Activated CD4-positive, CD25-positive, alpha-beta regulatory T cell treated with anti-CD3 and anti-CD28 coated beads, Interleukin-2, amount 50 U/mL, for 72 hours (primary cell): ENCODE data around the gene TFDP1.

Experiments used
- DNase-seq: peaks from one replicate; pipeline ENCODE4 v3.0.0; 2021

Gene TFDP1, protein sequence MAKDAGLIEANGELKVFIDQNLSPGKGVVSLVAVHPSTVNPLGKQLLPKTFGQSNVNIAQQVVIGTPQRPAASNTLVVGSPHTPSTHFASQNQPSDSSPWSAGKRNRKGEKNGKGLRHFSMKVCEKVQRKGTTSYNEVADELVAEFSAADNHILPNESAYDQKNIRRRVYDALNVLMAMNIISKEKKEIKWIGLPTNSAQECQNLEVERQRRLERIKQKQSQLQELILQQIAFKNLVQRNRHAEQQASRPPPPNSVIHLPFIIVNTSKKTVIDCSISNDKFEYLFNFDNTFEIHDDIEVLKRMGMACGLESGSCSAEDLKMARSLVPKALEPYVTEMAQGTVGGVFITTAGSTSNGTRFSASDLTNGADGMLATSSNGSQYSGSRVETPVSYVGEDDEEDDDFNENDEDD

DNA sequence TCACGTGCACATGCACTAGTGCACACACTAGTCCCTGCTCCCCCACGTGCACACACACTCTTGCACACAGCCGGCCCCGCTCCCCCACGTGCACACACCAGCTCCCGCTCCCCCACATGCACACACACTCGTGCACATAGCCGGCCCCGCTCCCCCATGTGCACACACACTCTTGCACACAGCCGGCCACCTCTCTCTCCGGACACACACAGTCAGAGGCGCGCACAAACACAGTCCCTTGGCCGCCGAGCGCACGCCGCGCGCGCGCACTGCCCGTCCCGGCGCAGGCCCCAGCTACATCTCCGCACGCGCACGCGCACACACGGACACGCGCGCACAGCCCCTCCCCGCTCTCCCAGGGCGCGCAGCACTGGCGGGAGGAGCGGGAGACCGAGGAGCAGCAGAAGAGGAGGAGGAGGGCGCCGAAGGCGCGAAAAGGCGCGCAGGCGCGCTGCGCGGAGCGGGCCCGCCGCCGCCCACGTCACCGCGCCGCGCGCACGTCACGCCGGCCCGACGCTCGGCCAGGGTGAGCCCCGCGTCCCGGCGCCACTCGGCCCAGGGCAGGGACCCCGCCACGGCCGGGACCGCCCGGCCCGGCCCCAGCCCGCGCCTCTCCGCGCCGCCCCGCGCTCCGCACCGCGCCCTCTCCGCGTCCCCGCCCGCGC lies at the start of gene TFDP1:
TFDP1 (plus strand) TSS at position 549 of the 665 bp plus-strand sequence. CDS start 1,085 bp downstream, outside the sequence.
- peak; percentile 82 for DNase-seq

DNA sequence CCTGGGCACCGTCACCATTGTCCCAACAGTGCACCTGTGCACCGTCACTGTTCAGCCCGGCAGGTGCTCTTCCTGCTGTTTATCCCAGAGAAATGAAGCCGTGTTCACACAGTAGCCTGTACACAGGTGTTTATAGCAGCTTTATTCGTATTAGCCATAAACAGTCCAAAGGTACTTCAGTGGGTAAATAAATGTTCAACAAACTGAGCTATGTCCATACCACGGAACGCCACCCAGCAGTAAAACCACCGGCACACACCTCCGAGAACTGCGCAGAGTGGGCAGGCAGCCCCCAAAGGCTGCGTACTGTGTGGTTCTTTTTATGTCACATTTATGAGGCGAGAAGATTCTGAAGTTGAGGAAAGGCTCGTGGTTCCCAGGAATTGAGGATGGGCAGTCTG lies 49.2 kb upstream of the TFDP1 start:
- DNase-seq = no peak

DNA sequence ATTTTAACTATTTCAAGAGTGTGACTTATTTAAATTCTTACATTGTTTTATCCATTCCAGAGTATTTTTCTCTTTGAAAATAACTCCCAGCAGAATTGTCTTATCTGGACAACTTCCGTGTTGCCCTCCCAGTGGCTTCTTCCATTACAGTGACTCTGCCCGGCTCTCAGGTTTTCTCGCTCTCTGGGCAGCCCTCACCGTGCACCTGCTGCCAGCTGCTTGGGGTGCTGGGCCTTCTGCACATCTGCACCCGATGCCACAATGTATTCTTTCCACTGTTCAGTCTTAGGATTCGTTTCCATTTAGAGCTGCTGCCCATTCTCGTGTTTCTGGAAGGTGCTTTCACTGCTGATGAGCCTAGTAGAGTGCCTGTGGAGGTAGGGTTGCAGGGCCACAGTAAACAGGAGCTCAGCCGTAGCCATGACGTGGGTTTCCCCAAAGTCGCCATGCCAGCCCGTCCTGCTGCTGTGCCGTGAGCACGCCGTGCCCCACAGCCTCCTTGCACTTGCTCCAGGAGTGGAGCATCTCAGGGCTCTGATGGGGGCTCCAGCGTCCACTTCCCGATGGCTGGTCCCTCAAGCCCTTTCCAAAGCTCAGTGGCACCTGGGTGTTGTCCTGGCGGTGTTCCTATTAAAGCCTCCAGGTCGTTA lies 48.0 kb upstream of the TFDP1 start:
- no peak for DNase-seq

DNA sequence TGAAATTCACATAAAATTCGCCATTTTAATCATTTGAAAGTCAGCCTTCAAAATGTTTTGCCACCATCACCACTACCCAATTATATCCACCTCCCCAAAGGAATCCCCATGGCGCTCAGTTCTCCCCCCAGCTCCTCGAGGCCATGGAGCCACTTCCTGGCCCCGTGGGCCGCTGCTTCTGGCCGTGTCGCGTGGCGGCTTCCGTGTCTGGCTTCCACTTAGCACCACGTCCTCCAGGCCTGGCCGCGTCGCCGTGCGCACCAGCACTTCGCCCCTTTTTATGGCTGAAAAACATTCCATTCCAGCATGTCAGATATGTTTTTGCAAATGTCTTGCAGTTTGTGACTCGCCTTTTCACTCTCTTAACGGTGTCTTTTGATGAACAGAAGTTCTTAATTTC lies 47.3 kb upstream of the TFDP1 start:
- DNase-seq = no peak

DNA sequence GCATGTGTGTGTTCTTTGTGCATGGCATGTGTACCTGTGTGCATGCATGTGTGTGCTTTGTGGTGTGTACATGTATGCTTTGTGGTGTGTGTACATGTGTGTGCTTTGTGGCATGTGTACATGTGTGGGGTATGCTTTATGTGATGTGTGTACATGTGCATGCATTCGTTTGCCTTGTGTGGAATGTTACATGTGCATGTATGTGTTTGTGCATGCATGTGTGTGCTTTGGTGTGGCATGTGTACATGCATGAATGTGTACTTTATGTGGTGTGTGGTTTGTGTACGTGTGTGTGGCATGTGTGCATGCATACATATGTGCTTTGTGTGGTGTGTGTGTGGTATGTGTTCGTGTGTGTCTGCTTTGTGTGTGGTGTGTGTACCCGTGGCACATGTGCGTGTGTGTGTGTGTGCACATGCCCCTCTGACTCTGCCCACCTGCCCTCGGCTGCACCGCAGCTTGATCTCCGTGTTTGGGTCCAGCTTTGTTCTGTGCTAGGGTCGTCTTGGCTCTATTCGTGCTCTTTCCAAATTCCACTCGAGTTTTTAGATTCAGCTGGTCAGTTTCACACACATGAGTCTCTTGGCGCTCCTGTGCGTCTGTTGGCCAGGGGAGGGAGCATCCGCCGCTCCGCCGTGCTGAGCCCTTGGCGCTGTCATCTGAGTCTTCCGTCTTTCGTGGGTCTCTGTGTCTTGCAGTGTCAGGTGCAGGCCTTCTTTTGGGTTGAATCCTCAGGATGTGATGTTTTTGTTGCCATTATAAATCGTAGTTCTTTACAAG lies 46.5 kb upstream of the TFDP1 start:
- DNase-seq = no peak

DNA sequence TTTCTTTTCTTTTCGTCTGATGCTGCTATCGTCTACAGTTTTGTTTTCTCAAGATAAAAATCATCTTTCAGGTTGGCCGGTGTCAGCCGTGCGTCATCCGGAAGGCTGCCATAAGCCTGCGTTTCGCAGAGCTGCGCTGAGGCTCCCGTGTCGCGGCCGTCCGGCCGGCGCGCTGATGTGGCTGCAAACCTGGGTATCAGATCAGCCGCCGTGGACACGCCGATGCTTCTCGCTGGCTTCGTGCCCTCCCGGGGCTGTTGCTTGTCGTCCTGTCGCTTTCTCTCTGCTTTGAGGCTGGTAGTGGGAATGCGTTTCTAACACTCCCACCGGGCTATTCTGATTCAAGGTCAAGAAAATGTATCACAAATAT lies 45.9 kb upstream of the TFDP1 start:
- no peak for DNase-seq

DNA sequence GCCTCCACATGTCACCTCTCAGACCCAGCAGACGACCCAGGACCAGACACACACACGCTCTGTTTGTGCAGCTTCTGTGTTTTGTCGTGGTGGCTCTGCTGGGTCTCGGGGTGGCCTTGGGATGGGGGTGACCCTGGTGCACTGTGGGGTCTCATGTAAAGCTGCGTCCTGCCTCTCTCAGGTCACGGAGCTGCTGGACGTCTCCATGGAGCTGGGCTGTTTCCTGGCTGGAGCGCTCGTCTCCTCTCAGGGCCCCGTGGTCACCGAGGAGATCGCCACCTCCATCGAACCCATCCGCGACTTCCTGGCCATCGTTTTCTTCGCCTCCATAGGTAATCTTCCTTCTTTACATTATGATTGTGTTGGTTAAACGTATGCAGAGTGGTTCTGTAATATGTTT lies 45.4 kb upstream of the TFDP1 start:
- no peak for DNase-seq

DNA sequence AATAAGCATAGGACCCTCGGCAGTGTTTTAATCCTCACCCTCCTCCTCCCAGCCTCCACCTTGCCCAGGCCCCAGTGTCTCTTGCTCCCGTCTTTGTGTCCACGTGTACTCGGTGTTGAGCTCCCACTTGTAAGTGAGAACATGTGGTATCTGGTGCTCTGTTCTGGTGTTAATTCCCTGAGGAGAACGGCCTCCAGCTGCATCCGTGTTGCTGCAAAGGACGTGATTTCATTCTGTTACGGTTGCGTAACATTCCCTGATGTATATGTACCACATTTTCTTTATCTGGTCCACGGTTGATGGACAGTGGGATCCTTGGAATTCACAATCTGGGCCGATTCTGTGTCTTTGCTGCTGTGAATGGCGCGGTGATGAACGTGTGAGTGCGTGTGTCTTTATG lies 44.7 kb upstream of the TFDP1 start:
- no peak for DNase-seq

DNA sequence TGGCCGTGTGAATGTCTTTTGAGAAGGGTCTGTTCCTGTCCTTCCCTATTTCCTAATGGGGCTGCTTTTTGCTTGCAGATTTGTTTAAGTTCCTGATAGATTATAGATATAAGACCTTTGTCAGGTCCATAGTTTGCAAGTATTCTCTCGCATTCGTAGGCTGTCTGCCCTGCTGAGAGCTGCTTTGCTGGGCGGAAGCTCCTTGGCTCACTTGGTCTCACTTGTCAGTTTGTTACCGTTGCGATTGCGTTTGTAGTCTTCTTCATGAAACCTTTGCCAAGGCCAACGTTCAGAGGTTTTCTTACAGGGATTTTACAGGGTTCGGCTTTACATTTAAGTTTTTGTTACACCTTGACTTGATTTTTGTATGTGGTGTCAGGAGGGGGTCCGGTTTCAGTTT lies 44.0 kb upstream of the TFDP1 start:
- no peak for DNase-seq

DNA sequence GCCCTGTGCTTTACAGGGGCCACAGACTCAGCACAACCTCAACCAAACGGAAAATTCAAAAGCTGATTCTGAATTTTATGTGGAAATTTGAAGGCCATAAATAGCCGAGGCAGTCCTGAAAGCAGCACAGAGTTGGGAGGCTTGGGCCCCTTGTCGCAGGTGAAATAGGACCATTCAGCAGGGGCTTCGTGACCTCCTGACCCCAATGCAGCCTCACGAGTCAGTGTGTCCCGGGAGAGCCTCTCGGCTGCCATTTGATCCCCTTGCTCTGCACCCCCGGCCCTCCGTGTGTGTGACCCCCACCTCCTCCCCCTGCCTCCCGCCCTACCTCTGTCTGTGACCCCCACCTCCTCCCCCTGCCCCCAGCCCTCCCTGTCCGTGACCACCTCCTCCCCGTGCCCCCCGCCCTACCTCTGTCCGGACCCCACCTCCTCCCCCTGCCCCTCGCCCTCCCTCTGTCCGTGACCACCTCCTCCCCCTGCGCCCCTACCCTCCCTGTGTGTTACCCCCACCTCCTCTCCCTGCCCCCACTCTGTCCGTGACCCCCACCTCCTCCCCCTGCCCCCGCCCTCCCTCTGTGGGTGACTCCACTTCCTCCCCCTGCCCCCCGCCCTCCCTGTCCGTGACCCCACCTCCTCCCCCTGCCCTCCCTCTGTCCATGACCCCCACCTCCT lies 41.7 kb upstream of the TFDP1 start:
- no peak for DNase-seq

DNA sequence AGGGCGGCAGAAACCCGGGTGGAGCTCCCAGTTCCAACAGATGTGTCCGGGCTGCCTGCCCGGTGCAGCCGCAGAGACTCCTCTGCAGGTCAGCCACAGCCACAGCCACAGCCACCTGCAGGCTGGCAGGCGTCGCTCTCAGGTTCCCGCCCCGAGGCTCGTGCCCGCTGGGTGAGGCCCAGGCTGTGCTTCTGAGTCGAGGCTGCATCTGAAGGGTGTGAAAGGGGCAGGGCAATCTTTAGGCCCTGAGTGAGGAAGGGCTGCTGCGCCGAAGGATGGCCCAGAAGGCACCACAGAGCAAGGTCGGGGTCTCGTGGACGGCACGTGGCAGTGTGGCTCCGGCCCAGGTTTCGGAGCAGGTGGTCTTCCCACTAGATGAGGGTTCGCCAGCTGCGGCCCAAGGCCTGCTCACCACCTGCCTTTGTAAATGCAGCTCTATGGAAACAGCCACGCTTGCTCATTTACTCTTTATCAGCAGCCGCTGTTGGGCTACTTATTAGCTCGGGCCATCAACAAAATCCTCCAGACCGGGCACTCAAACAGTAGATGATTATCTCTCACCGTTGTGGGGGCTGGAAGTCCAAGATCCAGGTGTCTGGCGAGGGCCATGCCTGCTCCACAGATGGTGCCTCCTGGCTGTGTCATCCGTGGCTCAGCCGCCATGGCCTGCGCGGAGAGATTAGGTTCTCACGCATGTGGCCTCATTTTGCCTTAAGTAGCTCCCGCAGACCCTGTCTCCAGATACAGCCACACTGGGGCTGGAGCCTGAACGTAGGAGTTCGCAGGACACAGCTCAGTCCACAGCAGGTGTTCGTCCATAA lies 40.3 kb upstream of the TFDP1 start:
- DNase-seq = no peak

DNA sequence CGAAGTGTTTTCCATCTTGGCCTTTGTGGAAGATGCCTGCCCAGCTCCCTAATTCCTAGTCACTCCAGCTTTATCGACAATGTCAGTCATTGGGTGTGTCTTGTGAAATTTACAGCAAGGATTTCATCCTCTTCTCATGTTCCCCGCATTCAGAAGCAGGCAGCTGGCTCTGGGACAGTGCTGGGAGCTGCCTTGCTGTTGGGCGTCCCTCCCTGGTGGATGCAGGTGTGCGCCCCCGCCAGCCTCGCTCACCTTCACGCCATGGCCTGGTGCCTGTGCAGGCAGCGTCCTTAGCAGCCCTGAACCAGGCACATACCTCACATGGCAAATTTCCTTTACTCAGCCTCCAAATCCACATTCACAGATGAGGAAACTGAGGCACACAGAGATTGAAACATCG lies 39.7 kb upstream of the TFDP1 start:
- no peak for DNase-seq

DNA sequence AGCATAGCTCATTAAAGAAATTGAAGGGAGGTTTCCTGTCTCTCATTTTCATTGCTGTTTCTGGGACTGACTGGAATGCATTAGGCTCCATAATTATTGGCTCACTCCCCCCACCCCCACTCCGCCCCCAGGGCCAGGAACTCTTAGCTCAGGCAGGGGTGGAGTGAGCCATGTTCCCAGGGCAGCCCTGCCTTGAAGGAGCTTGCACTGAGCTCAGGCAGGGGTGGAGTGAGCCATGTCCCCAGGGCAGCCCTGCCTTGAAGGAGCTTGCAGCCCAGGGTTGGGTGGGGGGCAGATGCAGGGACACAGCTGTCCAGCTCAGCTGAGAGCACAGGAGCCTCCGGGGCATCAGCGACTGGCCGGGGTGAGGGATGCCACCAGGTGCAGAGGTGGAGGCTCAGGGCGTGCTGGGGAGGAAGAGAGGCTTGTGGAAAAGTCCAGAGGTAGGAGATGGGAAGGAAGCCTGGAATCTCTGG lies 39.1 kb upstream of the TFDP1 start:
- no peak for DNase-seq

DNA sequence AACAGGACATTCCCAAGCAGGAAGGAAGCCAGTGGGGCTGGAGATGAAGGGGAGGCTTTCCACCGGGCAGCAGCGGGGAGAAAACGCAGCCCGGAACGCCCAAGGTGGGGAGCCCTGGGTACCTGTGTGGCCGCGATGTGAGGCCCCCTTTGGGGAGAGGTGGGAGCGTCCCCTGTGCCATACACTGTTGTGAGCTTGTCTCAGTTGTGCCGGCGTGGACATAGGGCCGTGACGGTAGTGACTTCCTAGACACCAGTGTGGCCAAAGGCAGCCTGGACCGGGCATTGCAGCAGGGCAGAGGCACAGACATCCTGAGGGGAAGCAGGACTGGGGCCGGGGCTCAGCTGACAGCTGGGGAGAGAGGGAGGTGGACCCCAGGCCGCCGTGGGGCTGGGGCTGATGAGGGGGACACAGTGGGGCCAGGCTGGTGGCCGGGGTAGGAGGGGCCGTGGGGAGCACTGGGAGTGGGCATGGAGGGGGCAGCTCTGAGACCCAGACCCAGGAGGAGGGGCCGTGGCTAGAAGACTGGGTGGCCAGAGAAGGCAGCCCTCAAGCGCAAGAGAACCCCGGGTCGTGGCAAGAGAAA lies 38.5 kb upstream of the TFDP1 start:
- DNase-seq = no peak

DNA sequence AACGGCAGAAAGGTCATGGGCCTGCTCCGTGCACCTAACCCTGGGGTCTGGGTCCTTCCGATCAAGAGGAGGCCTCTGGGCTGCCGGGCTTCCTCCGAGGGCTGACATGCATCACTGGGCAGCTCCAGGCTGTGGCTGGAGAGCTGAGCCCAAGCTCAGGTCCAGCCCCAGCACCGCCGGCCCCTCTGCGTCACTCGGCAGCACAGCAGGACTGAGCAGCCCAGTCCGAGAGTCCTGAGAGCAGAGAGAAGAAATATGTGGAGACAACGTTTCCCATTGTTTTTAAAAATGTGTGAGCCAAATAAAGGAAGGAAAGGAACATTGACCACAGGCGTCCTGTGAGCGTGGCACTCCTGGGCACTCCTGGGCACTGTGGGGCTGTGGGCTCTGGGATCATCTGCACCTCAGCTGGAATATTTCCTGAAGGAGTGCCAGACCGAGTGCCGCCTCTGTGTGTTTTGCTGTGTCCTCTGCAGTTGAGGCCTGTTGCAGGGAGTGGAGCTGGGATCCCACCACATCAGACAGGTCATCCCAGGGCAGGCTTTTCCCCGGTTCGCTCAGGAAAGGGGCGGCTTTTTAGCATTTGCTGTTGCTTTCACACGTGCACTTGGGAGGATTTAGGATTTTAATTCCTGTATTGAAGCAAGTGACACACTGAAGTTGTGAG lies 37.8 kb upstream of the TFDP1 start:
- DNase-seq = no peak

DNA sequence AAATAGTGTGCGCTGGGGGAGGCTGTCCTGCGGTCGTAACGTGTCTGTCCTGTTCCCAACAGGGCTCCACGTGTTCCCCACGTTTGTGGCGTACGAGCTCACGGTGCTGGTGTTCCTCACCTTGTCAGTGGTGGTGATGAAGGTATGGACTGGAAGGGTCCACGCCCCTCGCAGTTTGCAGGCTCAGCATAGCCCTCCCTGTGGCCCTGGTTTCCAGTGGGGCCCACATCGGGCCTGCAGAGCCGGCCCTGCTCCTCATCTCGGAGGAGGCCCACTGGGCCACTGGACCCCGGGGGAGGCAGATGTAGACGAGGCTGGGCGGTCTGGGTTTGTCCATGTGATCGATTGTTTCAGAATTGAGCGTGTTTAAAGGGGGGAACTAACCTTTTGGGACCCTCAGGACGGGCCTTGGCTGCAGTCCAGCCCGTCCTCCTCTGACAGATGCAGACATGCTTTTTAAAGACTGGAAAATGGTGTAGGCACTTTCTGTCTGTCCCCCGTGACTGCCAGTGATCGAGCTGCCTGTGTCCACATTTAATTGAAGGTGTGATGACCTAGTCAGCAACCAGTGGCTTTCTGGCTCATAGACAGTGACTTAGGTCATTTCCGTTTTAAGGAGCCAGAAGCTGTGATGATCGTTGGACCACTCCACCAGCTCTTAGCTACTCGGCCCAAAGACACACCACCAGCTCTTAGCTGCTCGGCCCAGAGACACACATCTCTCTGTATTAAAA lies 37.1 kb upstream of the TFDP1 start:
- DNase-seq = no peak

DNA sequence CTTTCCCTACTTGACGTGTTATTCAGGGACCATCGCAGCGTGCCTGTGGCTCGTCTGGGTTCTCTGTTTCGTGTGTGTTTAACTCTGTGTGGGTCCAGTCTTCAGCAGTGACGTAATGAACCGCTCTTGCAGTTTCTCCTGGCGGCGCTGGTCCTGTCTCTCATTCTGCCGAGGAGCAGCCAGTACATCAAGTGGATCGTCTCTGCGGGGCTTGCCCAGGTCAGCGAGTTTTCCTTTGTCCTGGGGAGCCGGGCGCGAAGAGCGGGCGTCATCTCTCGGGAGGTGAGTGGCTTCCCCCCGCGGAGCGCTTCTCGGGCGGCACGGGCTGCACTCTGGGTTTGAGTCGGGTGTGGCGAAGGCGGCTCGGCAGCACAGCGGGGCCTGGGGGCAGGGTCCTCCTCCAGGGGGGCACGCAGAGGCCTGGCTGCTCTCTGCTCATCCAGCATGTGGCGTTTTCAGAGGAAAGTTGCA lies 36.3 kb upstream of the TFDP1 start:
- no peak for DNase-seq

DNA sequence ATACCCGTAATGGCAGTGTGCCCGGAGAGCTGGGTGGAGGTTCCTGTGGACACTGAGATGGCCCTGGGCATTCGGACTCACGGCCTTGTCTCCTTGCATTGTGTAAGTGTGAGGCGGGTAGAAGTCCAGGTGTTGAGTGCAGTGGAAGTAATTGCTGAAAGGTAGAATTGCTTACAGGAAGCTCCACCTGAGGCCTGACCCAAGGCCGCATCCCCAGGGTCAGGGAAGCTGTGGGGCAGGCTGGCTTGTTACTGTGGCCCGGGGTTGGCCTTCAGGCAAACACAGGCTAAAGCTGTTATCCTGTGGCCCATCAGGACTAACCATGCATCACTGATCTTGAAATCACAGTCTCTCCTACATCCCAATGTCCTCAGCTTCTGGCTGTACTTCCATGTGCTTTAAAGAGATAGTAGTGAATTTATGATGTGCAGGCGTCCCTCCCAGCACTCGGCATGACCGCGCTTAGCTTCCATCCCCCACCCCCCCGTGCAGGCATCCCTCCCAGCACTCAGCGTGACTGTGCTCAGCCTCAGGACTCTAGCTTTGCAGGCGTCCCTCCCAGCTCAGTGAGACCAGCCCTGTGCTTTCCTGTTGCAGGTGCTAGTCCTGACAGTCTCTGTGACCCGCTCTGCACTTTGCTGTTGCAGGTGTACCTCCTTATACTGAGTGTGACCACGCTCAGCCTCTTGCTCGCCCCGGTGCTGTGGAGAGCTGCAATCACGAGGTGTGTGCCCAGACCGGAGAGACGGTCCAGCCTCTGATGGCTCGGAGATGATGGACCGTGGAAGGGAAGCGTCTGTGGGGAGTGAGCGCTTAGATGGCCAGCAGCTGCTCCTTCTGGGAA lies 35.6 kb upstream of the TFDP1 start:
- no peak for DNase-seq

DNA sequence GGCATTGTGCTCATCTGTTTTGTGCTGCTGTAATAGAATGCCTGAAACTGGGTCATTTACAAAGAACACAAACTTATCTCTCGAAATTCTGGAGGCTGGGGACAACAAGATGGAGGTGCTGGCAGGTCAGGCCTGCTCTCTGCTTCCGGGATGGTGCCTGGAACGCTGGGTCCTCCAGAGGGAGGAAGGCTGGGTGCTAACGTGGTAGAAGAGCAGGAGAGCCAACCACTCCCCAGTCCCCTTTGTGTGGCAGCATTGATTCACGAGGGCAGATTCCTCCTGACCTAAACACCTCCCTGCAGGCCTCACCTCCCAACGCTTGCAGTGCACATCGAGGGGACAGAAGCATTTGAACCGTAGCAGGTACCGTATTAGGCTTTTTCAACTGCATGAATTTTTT lies 34.1 kb upstream of the TFDP1 start:
- DNase-seq = no peak
